ENCODE data around the gene ZNF32. TPM values are rescaled to one million over a fixed set of nuclear protein-coding genes. Genes with fewer than 3 reads are reported as not detected.

ZNF32 gene
- total RNA-seq, 4 donors from 2014 or later, result 54.8 to 77.7 (median 57.4) TPM

- TF ChIP-seq CTCF (IDR thresholded peaks at IDR 0.05), result peak; percentile 85 to 89 (median 88)
- peak in 1 of 2 donors; percentile 65 for TF ChIP-seq POLR2AphosphoS5 (IDR thresholded peaks at IDR 0.05)
- no peak for TF ChIP-seq EP300 (IDR thresholded peaks at IDR 0.05)
- no peak for TF ChIP-seq POLR2A (IDR thresholded peaks at IDR 0.05; ENCODE audit: low read depth)
- H3K9me3 ChIP-seq, result no peaks in the 10 kb centered on the region
- H3K27me3 ChIP-seq, result no peaks in the 10 kb centered on the region
- peak; percentile 93 for DNase-seq (ENCODE audit: extremely low spot score)
- peak overlapping the region; percentile 56 to 69 (median 59) for H3K4me3 ChIP-seq
- peaks cover 22 to 31% (median 30%) of the 10 kb centered on the region in 4 donors for H3K4me1 ChIP-seq
- intact Hi-C loops (cut with DNase I), result loop anchor here (5.0 kb wide), 4 partner anchors 222 to 697 kb away; partner anchors contain the start of gene CXCL12
- WGBS, result 12% methylated on average over 6 of the region's 65 CpGs
- peak overlapping the region; percentile 72 to 81 (median 76) for H3K27ac ChIP-seq (replicated peaks in 1 of 4)
- H3K36me3 ChIP-seq, result no peaks in the 10 kb centered on the region
These were observed 41.5 kb upstream of the ZNF32 start for GRCh38 chr10:43689955-43690771.

- H3K27me3 ChIP-seq, result no peaks in the 10 kb centered on the region
- intact Hi-C loops (cut with DNase I), result no loop called here
- TF ChIP-seq CTCF (IDR thresholded peaks at IDR 0.05) (no peak), POLR2A (IDR thresholded peaks at IDR 0.05; ENCODE audit: low read depth) (no peak), EP300 (IDR thresholded peaks at IDR 0.05) (no peak), POLR2AphosphoS5 (IDR thresholded peaks at IDR 0.05) (no peak)
- peak overlapping the region; percentile 56 to 69 (median 59) for H3K4me3 ChIP-seq
- peaks cover 22 to 31% (median 30%) of the 10 kb centered on the region in 4 donors for H3K4me1 ChIP-seq
- 1% methylated on average over 16 of the region's 25 CpGs for WGBS
- no peak for DNase-seq (ENCODE audit: extremely low spot score)
- no peaks in the 10 kb centered on the region for H3K9me3 ChIP-seq
- H3K36me3 ChIP-seq, result no peaks in the 10 kb centered on the region
- peak overlapping the region; percentile 72 to 81 (median 76) for H3K27ac ChIP-seq (replicated peaks in 1 of 4)
These were observed 40.9 kb upstream of the ZNF32 start for GRCh38 chr10:43689618-43689954.

- WGBS, result 73% methylated on average over 16 of the region's 25 CpGs
- Histone ChIP-seq H3K36me3 (no peaks in the 10 kb centered on the region), H3K4me3 (peak overlapping the region; percentile 56 to 69 (median 59)), H3K4me1 (peaks cover 22 to 31% (median 30%) of the 10 kb centered on the region in 4 donors), H3K27ac (replicated peaks in 1 of 4) (peak overlapping the region; percentile 72 to 81 (median 76)), H3K27me3 (no peaks in the 10 kb centered on the region), H3K9me3 (no peaks in the 10 kb centered on the region)
- TF ChIP-seq POLR2AphosphoS5 (IDR thresholded peaks at IDR 0.05) (no peak), EP300 (IDR thresholded peaks at IDR 0.05) (no peak), POLR2A (IDR thresholded peaks at IDR 0.05; ENCODE audit: low read depth) (no peak), CTCF (IDR thresholded peaks at IDR 0.05) (no peak)
- no peak for DNase-seq (ENCODE audit: extremely low spot score)
- intact Hi-C loops (cut with DNase I), result no loop called here
These were observed 40.4 kb upstream of the ZNF32 start for GRCh38 chr10:43689007-43689491.

- Histone ChIP-seq H3K4me3 (no peak overlapping the region), H3K36me3 (no peaks in the 10 kb centered on the region), H3K27ac (replicated peaks in 1 of 4) (no peak overlapping the region), H3K4me1 (peaks cover 22 to 30% (median 29%) of the 10 kb centered on the region in 4 donors), H3K27me3 (no peaks in the 10 kb centered on the region), H3K9me3 (no peaks in the 10 kb centered on the region)
- no peak for TF ChIP-seq EP300 (IDR thresholded peaks at IDR 0.05)
- TF ChIP-seq POLR2A (IDR thresholded peaks at IDR 0.05; ENCODE audit: low read depth), result no peak
- no peak for TF ChIP-seq CTCF (IDR thresholded peaks at IDR 0.05)
- no peak for TF ChIP-seq POLR2AphosphoS5 (IDR thresholded peaks at IDR 0.05)
- no peak for DNase-seq (ENCODE audit: extremely low spot score)
- WGBS, result 93% methylated on average over 15 of the region's 16 CpGs
- intact Hi-C loops (cut with DNase I), result no loop called here
These were observed 39.7 kb upstream of the ZNF32 start for GRCh38 chr10:43688348-43688892.
